Renal cortex interstitium (tissue), 11 donors: ENCODE measurements around the gene LSM11. TPM values are rescaled to one million over a fixed set of nuclear protein-coding genes. Genes with fewer than 3 reads are reported as not detected.

ENCODE experiments used
- DNase-seq, 11 donors: peaks; one replicate each; pipeline ENCODE4 v3.0.0-alpha.2; 2013; ENCODE audit warnings: low read depth in 9 of 11, low spot score in 4 of 11; ENCODE audit errors: extremely low read depth in 1 of 11
- polyA plus RNA-seq, 3 donors: library from polyadenylated mRNA; unstranded; fragments of 120-200 nt; gene quantifications; one replicate each; pipeline ENCODE4 v1.2.1, GENCODE V29; 2013; ENCODE audit not compliant: insufficient read length in 3 of 3

The LSM11 gene
- polyA plus RNA-seq, 3 donors: 7.9 to 8.2 (median 7.9) TPM

DNA sequence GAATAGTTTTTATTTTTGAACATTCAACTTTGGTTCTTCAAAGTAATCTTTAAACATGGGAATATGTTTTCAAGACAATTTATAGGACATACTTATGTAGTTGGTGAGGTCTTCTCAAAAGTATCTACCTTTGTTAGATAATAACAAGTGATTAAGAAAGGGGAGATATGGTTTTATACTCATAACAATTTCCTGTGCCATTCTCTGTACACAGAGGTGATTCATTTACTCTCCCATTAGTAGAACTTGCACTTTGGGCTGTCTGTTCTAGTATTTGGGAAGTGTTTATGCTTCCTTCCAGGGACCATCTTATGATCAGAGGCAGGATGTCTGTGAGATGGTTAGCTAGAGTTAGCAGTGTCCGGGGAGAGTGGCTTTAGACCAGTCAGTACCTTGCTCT is 15.2 kb downstream of the LSM11 start:
- DNase-seq: no peak

DNA sequence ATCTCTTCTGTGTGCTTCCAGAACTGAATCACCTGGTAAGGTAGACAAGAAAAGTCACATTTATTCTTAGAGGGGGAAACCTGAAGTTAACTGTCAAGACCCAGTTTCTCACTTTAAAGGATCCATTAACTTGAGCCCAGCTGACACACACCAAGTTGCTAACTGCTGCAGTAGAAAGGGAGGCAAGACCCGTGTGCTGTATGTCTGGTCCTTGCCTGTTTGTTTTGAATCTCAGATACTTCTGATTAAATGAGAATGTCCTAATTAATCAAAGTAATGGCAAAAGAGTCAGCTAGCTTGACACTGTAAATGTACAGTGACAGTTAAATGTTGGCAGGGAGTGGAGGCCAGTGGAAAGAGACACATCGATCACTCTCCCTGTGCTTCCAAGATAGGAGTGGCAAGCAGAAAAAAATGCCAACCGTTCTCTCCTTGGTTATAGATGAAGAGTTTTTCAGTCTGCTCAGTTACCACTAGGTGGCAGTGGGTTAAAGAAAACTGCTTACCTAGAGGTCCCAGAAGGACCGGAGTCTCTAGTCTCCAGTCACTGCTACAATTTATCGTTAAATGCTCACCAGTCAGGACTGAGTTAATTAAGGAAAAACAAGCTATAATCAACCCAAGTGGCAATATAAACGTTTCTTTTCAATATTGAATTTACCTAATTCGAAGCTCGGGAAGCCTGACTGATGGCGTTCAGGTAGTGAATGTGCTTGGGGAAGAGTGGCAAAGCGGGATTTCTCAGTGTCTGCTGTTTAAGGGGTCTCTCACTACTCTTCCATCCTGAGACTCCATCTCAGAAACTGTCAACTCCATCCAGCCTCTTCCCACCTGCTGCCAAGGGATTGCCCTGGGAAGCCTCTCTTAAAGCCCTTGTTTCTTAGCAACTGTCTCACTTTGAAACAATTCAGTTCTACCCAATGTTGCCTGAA is 18.4 kb downstream of the LSM11 start:
- peak in 7 of 11 donors; percentile 21 to 71 (median 45) for DNase-seq

DNA sequence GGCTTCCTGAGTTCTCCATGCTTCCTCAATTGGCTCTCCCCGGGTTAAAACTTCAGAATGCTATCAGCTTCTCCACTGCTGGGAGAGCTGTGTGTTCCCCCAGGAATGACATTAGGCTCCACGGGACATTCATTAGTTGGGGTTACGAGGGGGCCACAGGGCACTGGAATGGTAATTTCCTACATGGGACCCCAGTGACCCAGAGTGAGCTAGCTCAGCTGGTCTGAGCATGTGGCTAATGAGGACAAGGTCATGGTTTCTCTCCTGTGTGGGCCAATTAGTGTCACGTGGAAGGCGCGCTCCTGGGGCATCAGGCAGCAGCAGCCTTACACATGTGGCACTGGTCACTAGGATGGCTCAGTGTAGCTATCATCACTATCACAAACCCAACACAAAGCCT is 21.0 kb downstream of the LSM11 start:
- DNase-seq: no peak

DNA sequence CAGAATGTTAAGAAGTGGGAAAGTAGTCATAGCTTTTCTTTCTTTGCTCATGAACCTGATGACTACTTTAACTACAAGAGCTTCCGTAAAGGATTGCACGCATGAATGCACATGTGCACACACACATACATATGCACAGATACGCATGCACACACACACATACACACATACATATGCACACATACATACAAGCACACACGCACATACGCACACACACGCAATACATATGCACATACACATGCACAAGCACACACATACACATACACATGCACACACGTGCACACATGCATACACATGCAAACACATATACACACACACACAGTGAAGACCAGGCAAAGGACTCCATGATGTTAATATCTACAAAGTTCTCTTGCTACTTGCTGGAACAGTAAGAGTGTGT is 22.9 kb downstream of the LSM11 start:
- DNase-seq: no peak

DNA sequence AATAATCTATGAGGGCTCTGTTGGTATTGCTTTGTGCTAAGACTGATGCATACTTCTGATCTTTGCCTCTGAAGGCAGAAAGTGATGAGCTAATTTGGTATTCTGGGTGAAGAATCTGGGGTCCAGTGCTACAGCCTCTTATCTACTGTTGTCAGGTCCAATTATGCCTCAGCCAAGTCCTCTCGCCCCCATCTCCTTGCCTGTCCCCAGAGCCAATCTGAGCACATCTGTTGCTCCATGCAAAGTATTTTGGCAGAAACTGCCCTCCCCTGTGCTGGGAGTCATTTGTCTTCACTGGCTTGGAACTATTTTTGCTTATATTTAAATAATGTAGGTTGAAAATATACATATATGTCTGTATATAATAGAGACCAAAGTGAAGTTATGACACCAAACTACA is 23.4 kb downstream of the LSM11 start:
- no peak for DNase-seq

DNA sequence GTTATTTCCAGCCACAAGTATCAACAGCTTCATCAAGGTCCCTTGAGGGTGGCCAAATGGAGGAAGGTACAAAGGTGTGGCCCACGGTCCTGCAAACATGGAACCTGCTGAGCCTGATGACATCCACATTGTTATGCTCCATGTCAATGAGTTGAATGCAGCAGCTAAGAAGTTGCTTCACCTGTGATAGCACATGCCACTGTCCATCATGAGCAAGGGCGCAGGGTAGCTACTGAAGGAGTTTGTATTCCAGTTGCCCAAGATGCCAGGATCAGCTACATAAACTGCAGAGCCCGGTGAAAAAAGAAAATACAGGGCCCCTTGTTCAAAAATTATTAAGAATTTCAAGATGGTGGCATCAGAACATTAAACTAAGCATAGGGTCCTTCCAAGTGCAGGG is 24.2 kb downstream of the LSM11 start:
- DNase-seq: no peak

DNA sequence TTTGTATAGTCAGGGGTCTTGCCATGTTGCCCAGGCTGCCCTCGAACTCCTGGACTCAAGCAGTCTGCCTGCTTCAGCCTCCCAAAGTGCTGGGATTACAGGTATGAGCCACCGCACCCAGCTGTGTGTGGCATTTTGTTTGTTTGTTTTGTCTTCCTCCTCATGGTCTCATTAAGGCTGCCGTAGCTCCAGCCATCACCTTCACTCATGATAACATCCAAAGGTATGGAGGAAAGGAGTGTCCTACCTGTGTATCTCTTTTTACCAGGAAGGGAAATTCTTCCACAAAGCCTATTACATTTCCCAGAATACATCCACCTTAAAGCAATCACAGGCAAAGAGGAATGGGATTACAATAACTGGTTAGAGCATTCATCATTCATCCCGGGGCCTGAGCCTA is 27.2 kb downstream of the LSM11 start:
- DNase-seq: no peak

DNA sequence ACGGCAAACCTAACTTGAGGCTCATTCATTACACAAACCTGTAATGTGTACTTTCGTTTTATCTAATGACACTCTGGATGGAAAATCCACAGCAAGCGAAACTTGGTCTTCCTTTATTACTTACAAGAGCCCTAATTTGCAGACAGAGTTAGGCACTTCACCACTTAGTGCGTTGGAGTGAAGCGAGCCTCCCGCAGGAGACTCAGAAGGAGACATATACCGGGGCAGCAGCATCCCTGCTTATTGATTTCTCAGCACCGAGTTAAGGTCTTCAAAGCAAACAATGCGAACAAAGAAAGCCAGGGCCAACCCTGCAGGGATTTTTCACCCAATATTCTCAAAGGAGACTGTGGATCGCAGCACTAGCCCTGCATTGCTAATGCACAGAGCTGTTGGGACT is 28.6 kb downstream of the LSM11 start:
- no peak for DNase-seq

DNA sequence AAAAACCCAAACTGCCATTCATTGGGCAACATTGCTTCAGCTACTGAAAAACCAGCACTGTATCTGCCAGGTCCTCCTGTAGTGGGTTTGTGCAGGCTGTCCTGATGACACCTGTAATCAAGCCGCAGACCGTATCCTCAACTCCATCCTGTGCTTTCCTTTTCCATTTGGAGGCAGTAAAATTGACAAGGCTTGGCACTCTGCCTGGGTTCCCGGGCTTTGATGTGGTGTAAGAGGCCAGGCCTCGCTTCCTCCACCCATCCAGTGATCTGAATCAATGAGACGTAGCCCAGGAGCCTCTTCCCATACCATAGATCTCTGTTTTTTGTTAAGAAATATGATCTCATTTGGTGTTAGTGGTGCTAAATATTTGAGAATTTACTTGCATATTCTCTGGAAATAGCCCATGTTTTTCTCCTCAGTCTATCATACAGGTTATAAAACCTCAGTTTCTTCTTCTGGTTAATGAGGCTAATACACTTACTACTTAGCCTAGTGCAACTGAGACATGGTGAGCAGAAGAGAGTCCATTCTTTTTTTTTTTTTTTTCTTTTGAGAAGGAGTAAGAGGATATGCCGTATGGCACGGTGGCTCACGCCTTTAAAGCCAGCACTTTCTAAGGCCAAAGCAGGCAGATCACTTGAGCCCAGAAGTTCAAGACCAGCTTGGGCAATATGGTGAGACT is 34.8 kb downstream of the LSM11 start:
- DNase-seq: peak; percentile 17 to 70 (median 45)

DNA sequence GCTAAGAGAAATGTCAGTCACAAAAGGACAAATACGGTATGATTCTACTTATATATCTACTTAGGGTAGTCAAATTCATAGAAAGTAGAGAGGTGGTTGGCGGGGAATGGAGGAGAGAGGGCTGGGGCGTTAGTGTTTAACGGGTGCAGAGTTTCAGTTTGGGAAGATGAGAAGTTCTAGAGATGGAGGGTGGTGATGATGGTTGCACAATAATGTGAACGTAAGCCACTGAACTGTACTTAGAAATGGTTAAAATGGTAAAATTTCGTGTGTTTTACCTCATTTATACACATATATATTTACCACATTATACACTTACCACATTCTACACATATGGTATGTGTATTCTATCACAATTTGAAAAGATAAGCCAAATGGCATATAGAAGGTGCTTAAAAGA is 35.7 kb downstream of the LSM11 start:
- no peak for DNase-seq

DNA sequence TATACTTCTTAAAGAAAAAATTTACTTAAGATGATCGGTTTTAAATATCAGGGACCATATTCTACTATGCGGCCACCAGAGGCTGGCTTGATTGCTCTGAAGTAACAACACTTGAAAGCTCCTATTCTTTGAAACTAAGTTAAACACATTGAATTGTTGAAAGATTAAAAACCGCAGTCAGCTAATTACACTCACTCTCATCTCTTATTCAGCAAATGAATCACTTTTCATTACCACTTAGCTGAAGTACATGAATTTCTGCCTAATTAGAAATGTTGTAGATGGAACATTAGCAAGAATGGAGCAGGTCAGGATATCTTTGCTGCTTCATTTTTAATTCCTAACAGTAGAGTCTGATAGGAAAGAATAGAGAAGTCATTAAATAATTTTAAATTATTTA is 42.3 kb downstream of the LSM11 start:
- no peak for DNase-seq

DNA sequence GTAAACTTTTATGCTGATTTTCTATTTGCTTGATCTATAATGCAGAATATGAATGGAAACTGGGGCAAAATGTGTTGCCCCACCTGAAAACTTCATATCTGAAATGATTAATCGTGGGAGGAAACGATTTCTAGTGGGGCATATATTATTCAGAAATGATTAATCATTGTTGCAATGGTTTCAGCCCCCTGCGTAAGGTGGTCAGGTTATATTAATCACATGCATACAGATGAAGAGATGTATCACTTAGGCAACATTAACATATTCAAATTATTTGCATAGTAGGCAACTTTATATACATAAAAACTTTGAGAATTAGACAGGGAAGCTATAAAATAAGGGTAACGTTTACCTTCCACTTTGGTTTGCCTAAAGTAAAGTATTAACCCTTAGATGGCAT is 49.8 kb downstream of the LSM11 start:
- no peak for DNase-seq

DNA sequence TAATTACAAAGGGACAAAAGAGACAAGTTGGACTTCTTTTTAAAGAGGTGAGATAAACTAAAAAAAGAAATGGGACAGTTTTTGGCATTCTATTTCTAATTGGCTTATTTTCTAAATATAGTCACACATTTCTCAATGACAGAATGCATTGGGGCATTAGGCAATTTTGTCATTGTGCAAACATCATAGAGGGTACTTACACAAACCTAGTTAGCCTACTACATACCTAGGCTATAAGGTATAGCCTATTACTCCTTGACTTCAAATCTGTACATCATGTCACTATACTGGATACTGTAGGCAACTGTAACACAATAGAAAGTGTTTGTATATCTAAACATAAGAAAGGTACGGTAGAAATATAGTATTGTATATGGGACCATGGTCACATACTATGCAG is 56.1 kb downstream of the LSM11 start:
- no peak for DNase-seq

DNA sequence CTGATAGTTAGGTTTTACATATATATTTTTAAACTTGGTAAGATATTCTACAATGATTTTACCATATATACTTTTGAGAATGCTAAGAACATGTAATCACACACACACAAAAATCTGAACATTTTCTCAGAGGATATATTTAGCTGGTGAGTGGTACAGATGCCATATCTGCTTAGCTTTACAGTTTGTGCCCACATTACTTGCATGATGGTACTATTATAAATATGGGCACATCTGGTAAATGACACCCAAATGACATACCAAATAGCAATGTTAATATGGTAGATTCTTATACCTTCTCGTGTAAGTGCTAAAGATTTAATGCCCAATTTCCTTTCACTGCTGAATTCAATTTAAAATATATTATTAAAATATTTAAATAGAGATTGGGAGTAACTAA is 56.6 kb downstream of the LSM11 start:
- DNase-seq: no peak

DNA sequence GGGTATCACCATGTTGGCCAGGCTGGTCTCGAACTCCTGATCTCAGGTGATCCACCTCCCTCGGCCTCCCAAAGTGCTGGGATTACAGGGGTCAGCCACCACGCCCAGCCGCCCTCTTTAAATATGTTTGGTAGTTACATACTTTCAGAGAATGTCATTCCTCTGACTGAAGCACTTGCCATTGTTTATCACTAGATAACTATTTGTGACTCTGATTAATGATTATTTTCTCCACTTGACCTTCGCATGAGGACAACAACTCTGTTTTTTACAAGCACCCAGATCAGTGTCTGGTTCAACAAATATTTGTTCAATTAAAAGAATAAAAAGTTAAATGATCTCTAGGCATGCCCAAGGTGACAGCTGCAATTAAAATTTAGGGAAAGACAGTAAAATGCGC is 59.2 kb downstream of the LSM11 start:
- no peak for DNase-seq

DNA sequence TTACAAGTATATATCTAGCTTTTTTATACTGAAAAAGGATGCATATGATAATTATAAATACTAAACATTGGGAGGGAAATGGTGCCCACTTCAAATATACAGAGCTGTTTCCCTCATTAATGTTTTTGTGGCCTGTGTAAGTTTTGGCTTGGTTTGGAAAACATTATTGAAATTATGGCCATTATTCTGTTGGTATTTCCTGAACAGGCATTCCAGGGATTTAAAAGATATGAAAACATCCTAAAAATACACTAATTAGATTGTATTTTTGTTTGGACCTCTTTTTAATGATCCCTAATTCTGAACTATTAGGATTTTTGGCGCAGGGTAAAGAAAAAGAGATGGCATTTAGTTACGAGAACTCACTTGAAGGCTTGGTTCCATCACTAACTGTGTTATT is 64.5 kb downstream of the LSM11 start:
- no peak for DNase-seq

Other genes with a start within 250 kb of the LSM11 start
- 10 to 100 TPM in 1 of 3 donors, 1 to 10 TPM in 2; 8.4 to 11.6 (median 8.7) TPM for gene ADAM19, start 167.9 kb upstream of the LSM11 start, polyA plus RNA-seq
- gene SOX30, start 91.3 kb upstream of the LSM11 start, polyA plus RNA-seq: under 1 TPM; 0.33 to 0.55 (median 0.45) TPM
- gene C5orf52, start 72.2 kb upstream of the LSM11 start, polyA plus RNA-seq: not detected
- gene THG1L, start 12.3 kb upstream of the LSM11 start, polyA plus RNA-seq: 10 to 100 TPM; 20.9 to 29.6 (median 27.8) TPM
- gene CLINT1, start 115.4 kb downstream of the LSM11 start, polyA plus RNA-seq: 100 to 1,000 TPM; 116 to 141 (median 135) TPM